DMS53 treated with DMSO at 0.1 percent for 48 hours (cell line): Measurements from ENCODE around the gene EPN2.

Source experiments
- DNase-seq: peaks from one replicate; lab custom pipeline; 2025; ENCODE audit not compliant: unreplicated experiment; lab: John Stamatoyannopoulos, UW

EPN2 gene

DNA sequence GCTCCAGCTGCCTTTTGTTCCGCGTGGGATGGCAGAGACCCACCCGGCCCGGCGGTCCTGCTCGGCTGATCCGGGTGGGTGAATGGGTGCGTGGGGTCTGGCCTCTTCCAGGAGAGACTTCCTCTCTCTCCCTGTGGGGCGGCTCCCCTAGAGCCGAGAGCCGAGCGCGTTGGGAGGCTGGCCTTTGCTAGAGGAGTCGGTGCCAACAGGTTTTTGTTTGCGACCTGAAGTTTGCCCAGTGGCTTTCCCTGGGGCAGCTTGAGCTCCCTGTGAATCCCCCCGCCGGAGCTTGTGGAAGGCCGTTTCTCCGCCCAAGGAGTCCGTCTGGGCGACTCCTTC, 970 bp downstream of the EPN2 start:
- no peak for DNase-seq

DNA sequence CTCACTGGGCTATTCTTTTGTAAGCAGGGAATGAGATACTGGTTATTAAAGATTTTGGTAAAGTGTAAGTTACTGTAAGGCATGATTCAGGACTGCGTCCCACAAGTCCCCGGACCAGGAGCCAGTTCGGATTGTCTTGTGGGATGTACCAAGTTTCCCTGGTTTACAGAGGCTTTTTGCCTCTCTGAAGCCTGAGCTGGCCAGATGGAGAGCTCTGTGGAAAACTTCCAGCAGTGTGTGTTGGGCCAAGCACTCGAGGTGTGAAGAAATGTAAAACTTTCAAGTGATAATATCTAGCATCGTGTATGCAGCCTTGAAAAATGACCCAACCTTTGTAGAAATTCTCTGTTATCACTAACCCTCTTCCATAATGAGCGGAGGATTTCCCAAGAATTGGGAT, 2.4 kb downstream of the EPN2 start:
- DNase-seq, result no peak

DNA sequence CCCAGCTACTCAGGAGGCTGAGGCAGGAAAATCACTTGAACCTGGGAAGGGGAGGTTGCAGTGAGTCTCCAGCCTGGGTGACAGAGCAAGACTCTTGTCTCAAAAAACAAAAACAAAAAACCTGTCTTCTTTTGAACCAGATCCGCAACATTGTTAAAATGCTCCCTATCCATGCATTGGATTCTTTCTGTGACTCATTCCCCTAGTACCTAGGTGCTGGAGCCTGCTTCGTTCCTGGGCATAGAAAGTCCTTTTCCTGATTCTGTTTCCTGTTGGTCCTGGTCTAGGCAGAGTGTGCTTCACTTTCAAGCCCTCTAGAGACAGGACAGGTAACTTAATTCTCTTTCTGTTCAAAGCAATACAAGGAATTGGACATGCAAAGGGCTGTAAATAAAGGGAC, 5.2 kb downstream of the EPN2 start:
- no peak for DNase-seq

DNA sequence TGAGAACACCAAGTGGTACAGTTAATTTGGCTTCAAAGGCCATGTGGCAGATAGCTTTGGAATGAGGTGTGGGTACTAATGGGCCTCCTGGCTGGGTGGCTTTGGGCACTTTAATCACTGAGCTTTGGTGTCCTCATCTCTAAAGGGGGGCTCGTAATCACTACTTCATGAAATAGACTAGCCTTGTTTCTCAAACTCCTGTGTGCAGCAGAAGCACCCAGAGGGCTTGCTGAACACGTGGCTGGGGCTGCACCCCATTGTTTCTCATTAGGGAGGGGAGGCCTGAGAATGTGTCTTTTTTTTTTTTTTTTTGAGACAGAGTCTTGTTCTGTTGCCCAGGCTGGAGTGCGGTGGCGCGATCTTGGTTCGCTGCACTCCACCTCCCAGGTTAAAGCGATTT, 5.8 kb downstream of the EPN2 start:
- DNase-seq, result no peak

DNA sequence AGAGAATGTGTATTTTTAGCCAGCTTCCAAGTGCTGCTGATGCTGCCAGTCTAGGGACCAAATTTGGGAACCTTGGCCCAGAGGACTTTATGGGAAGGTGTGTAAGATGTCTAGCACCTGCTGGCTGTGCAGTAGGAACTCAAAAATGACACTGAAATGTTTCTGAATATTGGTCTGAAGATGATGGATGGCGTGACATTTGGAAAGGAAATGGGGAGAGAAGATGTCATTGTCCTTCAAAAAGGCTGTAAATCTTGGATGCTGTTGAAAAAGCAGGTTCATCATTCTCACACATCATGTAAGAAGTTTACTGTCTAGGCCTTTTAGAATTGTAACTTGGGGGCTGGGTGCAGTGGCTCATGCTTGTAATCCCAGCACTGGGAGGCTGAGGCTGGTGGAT, 6.7 kb downstream of the EPN2 start:
- DNase-seq, result no peak

DNA sequence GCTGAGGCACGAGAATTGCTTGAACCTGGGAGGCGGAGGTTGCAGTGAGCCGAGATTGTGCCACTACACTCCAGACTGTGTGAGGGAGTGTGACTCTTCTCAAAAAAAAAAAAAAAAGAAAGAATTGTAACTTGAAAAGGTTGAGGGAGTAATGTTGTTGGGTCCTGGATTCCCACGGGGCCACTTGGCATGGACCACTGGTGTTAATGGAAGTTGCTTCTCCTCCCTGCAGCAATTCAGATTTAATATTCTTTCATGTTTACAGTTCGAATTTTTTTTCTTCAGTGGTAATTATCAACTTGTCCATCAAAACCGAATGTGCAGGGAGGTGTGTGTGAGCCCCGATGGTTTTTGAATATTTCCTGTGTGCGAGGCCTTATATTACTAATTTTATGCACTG, 7.2 kb downstream of the EPN2 start:
- DNase-seq, result no peak

DNA sequence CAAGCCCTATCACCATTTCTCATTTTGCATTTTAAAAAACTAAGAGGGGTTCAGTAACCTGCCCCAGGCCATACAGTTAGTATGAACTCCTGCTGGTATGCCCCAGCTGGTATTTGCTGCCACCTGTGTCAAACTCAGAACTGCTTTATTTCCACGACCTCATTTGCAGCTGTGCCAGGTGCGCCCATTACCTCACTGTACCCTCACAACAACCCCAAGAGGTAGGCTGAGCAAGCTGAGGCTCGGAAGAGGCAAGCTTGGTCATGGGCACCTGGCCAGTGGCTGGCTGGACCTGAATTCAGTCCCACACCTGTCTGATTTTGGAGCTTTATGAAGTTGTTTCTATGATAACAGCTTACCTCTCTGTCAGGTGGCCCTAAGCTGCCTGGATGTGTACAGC, 7.6 kb downstream of the EPN2 start:
- no peak for DNase-seq

DNA sequence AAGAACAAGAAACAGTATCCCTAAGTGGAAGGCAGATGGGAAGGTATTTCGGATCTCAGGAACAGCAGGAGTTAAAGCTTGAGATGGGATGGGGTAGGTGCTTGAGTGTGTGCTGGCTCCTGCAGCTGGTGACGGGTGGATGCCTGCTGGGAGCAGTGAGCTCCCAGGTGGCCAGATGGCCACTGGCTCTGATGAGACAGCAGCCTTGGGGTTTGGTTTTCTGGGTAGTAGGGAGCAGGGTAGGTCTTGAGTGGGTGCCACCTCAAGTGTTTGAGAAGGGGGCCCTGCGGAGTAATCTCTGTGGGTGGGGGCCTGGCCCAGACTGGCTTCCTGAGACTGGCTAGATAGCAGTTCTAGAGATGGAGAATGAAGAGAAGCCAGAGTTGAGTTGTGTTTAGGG, 10.3 kb downstream of the EPN2 start:
- no peak for DNase-seq

DNA sequence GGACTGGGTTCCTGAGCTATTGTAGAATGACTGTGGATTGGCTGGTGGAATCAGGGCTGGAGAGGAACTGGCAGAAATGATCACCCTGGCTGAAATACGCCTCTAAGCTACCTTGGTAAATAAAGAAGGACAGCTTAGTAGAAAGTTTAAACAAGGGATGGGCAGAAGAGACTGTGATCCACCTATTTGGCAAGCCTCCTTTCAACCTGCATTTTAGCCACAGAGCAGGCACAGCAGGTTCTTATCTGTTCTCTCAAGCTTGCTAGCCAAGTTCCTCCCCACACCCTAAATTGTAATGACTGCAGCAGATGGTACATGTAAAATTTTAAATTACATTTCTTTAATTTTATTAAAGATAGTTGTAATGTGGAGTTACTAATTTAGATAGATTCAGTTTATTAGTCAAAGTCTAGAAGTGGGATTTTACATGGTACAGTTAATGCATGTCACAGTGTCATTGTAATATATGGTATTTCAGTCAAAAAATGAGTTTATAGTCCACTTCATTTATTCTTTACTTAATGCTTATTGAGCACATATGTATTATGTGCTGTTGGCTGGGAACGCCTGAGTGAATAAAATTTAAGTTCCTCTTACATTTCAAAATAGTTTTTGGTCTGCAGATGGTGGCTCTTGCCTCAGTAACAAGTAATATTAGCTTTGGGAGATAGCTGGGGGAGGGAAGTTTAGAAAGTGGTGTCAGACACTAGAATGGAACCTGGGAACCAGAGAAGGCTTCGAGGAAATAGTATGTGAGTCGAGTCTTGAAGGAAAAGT, 11.2 kb downstream of the EPN2 start:
- no peak for DNase-seq

DNA sequence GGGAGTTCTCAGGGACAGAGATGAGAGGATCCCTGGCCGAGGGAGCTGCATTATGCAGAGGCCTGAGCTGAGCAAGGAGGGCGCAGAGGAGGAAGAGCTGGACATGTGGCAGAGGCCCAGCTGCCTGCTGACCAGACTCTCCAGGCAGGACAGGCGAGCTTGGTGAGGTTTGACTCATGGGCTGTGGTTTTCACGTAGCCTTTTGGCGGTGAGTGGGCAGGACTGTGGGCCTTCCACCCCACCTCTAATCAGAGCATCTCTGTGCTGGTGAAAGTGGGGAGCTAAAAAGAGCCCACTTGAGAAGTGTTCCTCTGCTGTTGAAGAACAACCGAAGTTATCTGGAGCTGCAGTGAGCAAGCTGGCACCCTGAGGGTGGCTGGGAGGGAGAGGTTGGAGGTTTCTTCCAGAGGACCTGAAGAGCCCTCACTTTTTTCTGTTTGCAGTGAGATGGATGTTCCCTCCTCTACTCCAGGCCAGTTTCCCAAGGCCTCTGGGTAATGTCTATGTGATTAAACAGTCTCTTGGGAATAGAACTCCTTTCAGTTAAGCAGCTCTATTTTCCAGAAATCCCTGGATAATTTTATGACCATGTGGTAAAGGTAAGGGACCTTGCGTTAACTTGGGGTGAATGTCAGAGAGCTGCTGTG, 11.9 kb downstream of the EPN2 start:
- no peak for DNase-seq

DNA sequence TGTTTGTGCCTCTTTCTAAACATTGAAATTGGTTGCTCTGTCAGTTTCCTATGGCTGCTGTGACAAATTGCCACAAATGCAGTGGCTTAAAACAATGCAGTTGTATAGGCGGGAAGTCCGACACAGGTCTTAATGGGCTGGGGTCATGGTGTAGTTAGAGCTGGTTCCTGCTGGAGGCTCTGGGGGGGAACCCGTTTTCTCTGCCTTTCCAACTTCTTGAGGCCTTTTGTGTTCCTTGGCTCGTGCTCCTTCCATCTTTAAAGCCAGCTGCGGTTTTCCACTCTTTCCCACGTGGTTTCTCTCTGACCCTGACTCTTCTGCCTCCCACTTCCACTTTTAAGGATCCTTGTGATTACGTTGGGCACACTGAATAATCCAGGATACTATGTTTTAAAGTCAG, 12.5 kb downstream of the EPN2 start:
- no peak for DNase-seq

DNA sequence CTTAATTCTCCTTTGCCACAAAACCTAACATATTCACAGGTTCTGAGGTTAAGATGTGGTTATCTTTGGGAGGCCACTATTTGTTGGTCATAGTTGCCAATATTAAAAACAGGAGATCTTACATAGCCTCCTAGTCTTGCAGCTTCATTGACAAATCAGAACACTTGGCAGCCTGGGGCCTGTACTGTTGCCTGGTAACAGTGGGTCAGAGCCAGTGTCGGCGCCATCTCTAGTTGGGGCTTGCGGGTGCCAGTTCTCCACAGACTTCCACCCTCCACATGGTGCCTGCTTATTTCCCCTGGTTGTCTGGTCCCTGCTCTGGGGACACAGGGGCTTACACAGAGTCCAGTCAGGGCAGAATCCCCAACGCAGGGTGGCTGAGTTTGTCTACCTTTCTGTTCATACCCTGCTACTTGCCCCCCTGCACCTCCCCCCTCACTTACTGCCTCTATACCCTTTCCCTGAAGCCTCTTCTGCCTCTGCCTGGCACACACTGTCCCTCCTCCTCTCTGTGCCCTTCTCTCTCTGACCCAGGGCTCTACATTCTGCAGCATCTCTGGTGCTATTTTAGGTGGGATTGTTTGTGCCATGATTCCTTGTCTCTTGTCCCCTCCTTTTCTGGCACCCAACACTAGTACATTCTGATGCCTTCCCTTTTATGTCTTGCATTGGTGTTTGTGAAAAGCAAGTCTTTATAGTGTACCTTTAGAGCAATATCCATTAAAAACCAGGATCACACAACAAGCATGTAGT, 13.4 kb downstream of the EPN2 start:
- no peak for DNase-seq

DNA sequence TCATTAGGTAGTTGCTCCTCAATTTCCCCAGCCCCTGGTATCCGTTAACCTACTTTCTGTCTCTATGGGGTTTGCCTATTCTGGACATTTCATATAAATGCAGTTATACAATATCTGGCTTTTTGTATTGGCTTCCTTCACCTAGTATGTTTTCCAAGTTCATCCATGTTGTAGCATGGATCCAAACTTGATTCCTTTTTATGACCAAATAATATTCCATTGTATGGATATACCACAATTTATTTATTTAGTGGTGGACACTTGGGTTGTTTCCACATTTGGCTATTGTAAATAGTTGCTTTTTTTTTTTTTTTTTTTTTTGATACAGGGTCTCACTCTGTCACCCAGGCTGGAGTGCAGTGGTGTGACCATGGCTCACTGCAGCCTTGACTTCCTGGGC, 15.9 kb downstream of the EPN2 start:
- no peak for DNase-seq

DNA sequence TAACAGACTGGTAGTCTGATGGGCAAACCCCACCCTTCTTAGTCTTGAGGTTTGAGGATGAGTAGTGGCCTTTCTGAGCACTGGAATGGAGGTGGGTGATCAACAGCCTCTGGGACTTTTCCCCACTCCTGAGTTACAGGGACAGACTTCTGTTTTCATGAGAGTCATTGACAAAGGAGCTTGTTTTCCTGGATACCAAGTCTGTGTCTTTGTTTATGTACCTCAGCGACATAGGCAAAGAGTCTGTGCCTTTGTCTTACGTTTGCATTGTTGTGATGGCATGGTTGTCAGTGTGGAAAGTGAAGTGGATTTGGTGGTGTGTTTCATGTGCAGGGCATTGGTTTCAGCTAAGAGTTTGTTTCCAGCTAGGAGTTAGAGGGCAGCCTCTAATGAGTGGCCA, 17.5 kb downstream of the EPN2 start:
- no peak for DNase-seq

DNA sequence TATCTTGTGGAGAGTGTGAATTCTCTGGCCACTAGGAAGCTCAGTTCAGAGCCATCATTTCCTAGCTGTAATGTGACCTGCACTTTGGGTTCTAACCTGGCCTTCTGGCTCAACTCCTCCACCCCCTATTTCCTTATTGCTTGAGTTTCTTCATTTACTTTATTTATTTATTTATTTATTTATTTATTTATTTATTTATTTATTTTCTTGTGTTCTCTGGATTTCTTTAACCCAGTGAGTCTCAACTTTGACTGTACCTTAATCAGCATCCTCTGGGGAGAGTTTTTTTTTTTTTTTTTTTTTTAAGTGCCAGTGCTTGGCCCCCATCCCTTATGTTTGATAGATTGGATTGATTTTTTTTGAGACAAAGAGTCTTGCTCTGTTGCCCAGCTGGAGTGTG, 18.1 kb downstream of the EPN2 start:
- DNase-seq, result no peak

DNA sequence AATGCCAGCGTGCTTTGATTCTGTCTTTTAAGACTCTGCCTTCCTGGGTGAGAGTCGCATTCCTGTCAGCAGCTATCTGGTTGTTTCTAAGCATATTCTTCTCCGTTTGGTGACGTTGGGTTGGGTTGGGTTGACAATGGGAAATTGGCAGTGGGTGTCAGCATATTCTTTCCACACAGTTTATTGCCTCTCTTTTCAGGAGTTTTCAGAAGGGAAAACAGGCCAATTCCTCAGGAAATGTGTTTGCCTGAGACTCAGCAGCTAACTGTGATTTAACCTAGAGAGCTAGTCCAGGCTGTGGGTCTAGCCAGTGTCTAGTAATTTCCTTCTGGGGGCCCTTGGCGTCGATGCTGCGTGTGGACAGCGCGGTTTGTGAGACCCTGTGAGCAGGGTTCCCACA, 21.2 kb downstream of the EPN2 start:
- DNase-seq, result no peak

DNA sequence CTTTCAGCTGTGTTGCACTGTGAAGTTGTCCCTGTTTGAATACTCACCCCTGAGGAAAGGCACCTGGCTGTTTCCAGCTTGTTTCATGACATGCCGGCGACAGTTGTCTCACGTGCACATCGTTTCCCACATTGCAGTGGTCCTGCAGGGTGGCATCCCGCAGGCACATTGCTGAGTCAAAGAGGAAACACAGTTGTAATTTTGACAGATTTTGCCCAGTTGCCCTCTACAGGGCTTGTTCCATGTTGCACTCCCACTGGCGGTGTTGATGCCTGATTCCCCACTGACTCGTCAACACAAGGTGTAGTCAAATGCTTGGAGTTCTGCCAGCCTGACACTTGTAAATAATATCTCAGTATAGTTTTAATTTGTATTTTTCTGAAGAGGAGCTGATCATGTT, 23.8 kb downstream of the EPN2 start:
- DNase-seq, result no peak

DNA sequence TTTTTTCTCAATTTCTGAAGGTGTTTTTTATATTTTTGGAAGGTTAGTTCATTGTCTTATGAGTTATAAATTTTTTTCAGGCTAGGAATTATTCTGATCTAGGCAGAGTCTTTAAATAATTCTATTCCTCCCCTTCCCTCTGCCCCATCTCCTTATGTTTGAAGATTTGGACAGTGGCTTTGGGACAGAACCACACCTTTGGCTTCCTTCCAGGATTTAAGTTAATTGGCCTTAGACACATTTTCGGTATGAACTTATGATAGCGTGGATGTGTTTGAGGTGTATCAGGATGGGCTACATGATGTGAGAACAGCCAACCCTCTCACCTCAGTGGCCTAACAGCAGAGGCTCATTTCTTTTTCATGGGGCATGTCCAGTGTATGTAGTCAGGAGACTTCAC, 24.3 kb downstream of the EPN2 start:
- DNase-seq, result no peak

DNA sequence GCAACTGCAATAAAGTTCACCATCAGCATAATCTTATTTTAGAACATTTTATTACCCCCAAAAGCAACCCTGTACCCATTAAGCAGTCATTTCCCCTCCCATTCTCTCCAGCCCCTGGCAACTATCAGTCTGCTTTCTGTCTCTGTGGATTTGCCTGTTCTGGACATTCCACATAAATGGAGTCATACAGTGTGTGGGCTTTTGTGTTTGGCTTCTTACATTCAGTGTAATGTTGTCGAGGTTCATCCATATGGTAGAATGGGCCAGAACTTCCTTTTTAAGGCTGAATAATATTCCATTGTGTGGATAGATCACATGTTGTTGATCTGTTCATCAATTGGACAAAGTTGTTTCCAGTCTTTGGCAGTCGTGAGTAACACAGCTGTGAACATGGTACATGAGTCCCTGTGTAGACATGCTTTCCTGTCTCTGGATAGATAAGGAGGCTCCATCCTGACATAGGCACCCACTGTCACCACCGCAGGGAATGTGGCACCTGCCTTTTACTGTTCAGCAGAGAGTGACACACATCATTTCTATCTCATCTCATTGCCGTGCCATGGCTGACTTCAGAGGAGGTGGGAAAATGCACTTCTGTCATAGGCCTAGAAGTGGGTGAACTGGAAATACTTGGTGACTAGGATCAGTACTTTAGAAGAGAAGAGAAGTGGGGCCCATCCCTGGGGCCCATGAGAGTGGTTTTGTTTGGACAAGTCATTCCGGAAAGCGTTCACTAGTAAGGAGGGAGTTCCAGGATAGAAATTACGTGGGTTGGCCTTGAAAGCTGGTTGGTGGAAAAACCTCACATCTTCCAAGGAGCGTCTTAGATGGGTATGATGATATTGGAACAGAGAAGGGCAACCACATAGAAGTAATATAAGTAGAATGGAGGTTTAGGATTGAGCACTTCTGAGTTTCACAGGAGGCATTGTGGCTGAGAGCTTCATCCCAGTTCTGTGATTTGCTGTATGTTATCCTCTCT, 25.8 kb downstream of the EPN2 start:
- DNase-seq, result no peak

DNA sequence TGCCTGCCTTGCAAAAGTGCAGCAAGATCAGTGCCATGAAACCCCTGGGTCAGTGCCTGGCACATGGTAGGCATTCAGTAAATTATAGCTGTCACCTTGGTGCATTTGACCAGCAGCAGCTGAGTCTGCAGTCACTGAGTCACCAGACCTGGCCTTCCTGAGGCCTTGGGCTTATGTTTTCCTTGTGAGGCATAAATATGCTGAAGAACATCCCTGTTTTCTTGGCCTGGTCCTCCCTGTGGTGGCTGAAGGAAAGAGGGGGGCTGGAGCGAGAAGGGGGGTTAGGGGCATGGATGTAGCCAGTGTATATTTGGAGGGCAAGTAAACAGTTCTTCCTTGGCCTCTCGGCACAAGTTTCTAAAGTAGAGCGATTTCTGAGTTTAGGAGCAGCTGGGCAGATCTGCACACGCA, 26.5 kb downstream of the EPN2 start:
- DNase-seq, result no peak

DNA sequence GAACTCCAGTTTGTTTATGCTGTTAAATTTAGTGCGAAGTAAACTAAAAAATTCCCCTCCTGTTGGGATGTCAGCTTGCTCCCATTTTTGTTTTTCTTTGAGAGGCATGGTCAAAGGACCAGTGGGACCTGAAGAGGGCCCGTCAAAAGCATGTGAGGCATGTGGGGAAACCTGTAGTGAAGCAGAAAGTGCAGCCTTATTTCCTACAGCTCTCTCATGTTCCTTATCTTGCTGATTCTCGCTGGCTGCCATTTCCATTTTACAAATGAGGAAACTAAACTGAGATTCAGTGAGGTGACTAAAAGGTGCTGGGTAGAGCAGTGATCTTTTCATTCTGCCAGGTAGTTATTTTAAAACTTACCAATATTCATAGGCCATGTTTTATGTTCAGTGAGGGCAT, 27.1 kb downstream of the EPN2 start:
- no peak for DNase-seq
